ENCODE data around the gene DMRTC2. TPM values are rescaled to one million over a fixed set of nuclear protein-coding genes. Genes with fewer than 3 reads are reported as not detected.

Gene DMRTC2
- polyA plus RNA-seq, 1 donor from 2014 or later, result not detected

DNA sequence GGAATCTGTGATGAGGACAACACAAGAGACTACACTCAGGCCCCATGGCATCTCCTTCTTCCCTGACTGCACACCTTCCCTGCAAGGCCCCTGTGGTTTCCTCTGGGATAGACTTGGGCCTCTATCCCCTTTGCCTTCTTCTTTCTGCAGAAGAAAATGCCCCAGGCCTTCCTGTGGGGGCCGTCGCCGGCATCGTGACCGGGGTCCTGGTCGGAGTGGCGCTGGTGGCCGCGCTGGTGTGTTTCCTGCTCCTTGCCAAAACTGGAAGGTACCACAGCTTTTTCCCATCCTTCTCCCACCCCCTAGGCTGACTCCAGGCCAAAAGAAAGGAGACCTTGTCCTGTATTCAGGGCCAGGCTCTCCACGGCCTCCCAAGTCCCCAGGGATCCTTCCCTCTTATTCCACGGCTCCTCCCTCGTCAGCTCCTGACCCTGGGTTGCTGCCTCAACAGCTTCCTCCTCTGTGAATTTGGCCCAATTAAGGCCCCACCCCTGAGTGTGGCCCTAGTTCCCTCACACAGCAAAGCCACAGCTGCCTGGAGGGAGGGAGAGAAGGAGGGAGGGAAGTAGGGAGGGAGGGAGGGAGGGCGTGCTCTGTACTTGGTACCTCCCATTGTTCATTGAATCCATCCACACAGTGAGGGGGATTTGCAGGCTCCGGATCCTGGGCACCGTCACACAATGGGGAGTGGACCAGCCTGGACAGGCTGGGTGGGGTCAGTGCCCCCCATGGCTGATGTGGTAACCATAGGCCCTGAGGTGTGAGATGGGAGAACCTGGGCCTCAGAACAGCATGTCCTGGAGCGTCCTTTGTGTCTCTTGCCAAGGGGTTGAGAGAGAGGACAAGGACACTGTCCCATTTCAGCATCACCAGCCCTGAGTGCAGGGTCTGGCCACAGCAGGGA is 35.9 kb upstream of the DMRTC2 start:
- H2AFZ ChIP-seq (ENCODE audit: low read depth, low read length), result no peak overlapping the region
- H3K79me2 ChIP-seq (replicated peaks; ENCODE audit: insufficient read depth, low read length), result no peaks in the 10 kb centered on the region
- no peak overlapping the region for H3K4me2 ChIP-seq (ENCODE audit: low read length)
- H3K9ac ChIP-seq (ENCODE audit: low read length), result no peak overlapping the region
- H4K20me1 ChIP-seq (ENCODE audit: insufficient read depth), result no peaks in the 10 kb centered on the region
- H3K4me3 ChIP-seq (ENCODE audit: low read length), result no peak overlapping the region
- TF ChIP-seq REST (IDR thresholded peaks at IDR 0.05; ENCODE audit: borderline replicate concordance) (no peak), EP300 (conservative IDR thresholded peaks at IDR 0.05; ENCODE audit: poor library complexity, severe bottlenecking) (no peak), RAD21 (conservative IDR thresholded peaks at IDR 0.05) (no peak), EZH2 (IDR thresholded peaks at IDR 0.05; ENCODE audit: borderline replicate concordance, insufficient read depth, low read length, poor library complexity, severe bottlenecking) (no peak), TAF1 (IDR thresholded peaks at IDR 0.05; ENCODE audit: low read depth) (no peak), MXI1 (conservative IDR thresholded peaks at IDR 0.05; ENCODE audit: poor library complexity, severe bottlenecking) (no peak), CTCF (IDR thresholded peaks at IDR 0.05; ENCODE audit: poor library complexity, severe bottlenecking) (no peak), SMC3 (conservative IDR thresholded peaks at IDR 0.05; ENCODE audit: poor library complexity) (no peak), POLR2AphosphoS5 (IDR thresholded peaks at IDR 0.05) (no peak)
- H3K27ac ChIP-seq (ENCODE audit: low read length), result no peak overlapping the region
- no peaks in the 10 kb centered on the region for H3K27me3 ChIP-seq (ENCODE audit: insufficient read depth, low read depth, low read length)
- H3K36me3 ChIP-seq (ENCODE audit: insufficient read depth, low read length), result no peaks in the 10 kb centered on the region
- H3K9me2 ChIP-seq (ENCODE audit: insufficient read depth, low read length), result no peaks in the 10 kb centered on the region
- no peaks in the 10 kb centered on the region for H3K9me3 ChIP-seq (ENCODE audit: low read length)
- no peaks in the 10 kb centered on the region for H3F3A ChIP-seq (ENCODE audit: insufficient read depth, low read length, poor library complexity, severe bottlenecking)

GRCh38 chr19:41810301-41810700 is 34.5 kb upstream of the DMRTC2 start:
- no peaks in the 10 kb centered on the region for H3K27me3 ChIP-seq (ENCODE audit: insufficient read depth, low read depth, low read length)
- TF ChIP-seq POLR2AphosphoS5 (IDR thresholded peaks at IDR 0.05) (no peak), EZH2 (IDR thresholded peaks at IDR 0.05; ENCODE audit: borderline replicate concordance, insufficient read depth, low read length, poor library complexity, severe bottlenecking) (no peak), RAD21 (conservative IDR thresholded peaks at IDR 0.05) (no peak), SMC3 (conservative IDR thresholded peaks at IDR 0.05; ENCODE audit: poor library complexity) (no peak), REST (IDR thresholded peaks at IDR 0.05; ENCODE audit: borderline replicate concordance) (no peak), MXI1 (conservative IDR thresholded peaks at IDR 0.05; ENCODE audit: poor library complexity, severe bottlenecking) (no peak), EP300 (conservative IDR thresholded peaks at IDR 0.05; ENCODE audit: poor library complexity, severe bottlenecking) (no peak), CTCF (IDR thresholded peaks at IDR 0.05; ENCODE audit: poor library complexity, severe bottlenecking) (no peak), TAF1 (IDR thresholded peaks at IDR 0.05; ENCODE audit: low read depth) (no peak)
- H4K20me1 ChIP-seq (ENCODE audit: insufficient read depth), result no peaks in the 10 kb centered on the region
- no peak overlapping the region for H3K4me2 ChIP-seq (ENCODE audit: low read length)
- H2AFZ ChIP-seq (ENCODE audit: low read depth, low read length), result no peak overlapping the region
- H3K9ac ChIP-seq (ENCODE audit: low read length), result no peak overlapping the region
- H3K9me3 ChIP-seq (ENCODE audit: low read length), result no peaks in the 10 kb centered on the region
- H3K4me3 ChIP-seq (ENCODE audit: low read length), result no peak overlapping the region
- no peaks in the 10 kb centered on the region for H3K79me2 ChIP-seq (replicated peaks; ENCODE audit: insufficient read depth, low read length)
- no peaks in the 10 kb centered on the region for H3K36me3 ChIP-seq (ENCODE audit: insufficient read depth, low read length)
- H3K27ac ChIP-seq (ENCODE audit: low read length), result no peak overlapping the region
- no peaks in the 10 kb centered on the region for H3K9me2 ChIP-seq (ENCODE audit: insufficient read depth, low read length)
- no peaks in the 10 kb centered on the region for H3F3A ChIP-seq (ENCODE audit: insufficient read depth, low read length, poor library complexity, severe bottlenecking)

Data from neural cell (in vitro differentiated cells).